ENCODE measurements around the gene NHLH2. TPM values are rescaled to one million over a fixed set of nuclear protein-coding genes. Genes with fewer than 3 reads are reported as not detected.

The NHLH2 gene
- total RNA-seq = not detected
- long read RNA-seq = 0 reads

GRCh38 chr1:115840605-115841460 is at the start of gene NHLH2:
TSS of gene NHLH2 (minus strand) at chr1:115841126. CDS start at chr1:115838372, 2,754 bp downstream.
- ATAC-seq (no peak), DNase-seq (ENCODE audit: missing footprints) (no peak)
- intact Hi-C loops (cut with DNase I) = no loop called here

GRCh38 chr1:115890580-115890979 is 49.7 kb upstream of the NHLH2 start:
- intact Hi-C loops (cut with DNase I) = no loop called here
- ATAC-seq = no peak

GRCh38 chr1:115888976-115889375 is 48.0 kb upstream of the NHLH2 start:
- no peak for DNase-seq (ENCODE audit: missing footprints)
- intact Hi-C loops (cut with DNase I) = no loop called here
- ATAC-seq = no peak

More at GRCh38 chr1:115890580-115890979, 49.7 kb upstream of the NHLH2 start:
- no peak for DNase-seq (ENCODE audit: missing footprints)

- intact Hi-C loops (cut with DNase I) = no loop called here
- no peak for DNase-seq (ENCODE audit: missing footprints)
- no peak for ATAC-seq
Measured at GRCh38 chr1:115882913-115883902, 42.3 kb upstream of the NHLH2 start.

GRCh38 chr1:115880981-115881672 is 40.2 kb upstream of the NHLH2 start:
- intact Hi-C loops (cut with DNase I) = no loop called here
- DNase-seq (ENCODE audit: missing footprints) = no peak
- ATAC-seq = no peak

GRCh38 chr1:115879977-115880376 is 39.1 kb upstream of the NHLH2 start:
- DNase-seq (ENCODE audit: missing footprints) (no peak), ATAC-seq (no peak)
- intact Hi-C loops (cut with DNase I) = no loop called here

- DNase-seq (ENCODE audit: missing footprints) (no peak), ATAC-seq (no peak)
- intact Hi-C loops (cut with DNase I) = no loop called here
Measured at GRCh38 chr1:115877511-115877910, 36.6 kb upstream of the NHLH2 start.

GRCh38 chr1:115874904-115875303 is 34.0 kb upstream of the NHLH2 start:
- intact Hi-C loops (cut with DNase I) = no loop called here
- DNase-seq (ENCODE audit: missing footprints) (no peak), ATAC-seq (no peak)

- no peak for ATAC-seq
- DNase-seq (ENCODE audit: missing footprints) = no peak
- intact Hi-C loops (cut with DNase I) = no loop called here
Measured at GRCh38 chr1:115874497-115874896, 33.6 kb upstream of the NHLH2 start.

- DNase-seq (ENCODE audit: missing footprints) (no peak), ATAC-seq (no peak)
- intact Hi-C loops (cut with DNase I) = no loop called here
Measured at GRCh38 chr1:115873184-115873583, 32.3 kb upstream of the NHLH2 start.

GRCh38 chr1:115869064-115869463 is 28.1 kb upstream of the NHLH2 start:
- intact Hi-C loops (cut with DNase I) = no loop called here
- ATAC-seq = no peak
- DNase-seq (ENCODE audit: missing footprints) = no peak

GRCh38 chr1:115867216-115867615 is 26.3 kb upstream of the NHLH2 start:
- DNase-seq (ENCODE audit: missing footprints) (no peak), ATAC-seq (no peak)
- intact Hi-C loops (cut with DNase I) = no loop called here

- ATAC-seq = no peak
- no peak for DNase-seq (ENCODE audit: missing footprints)
- intact Hi-C loops (cut with DNase I) = no loop called here
Measured at GRCh38 chr1:115865704-115866380, 24.9 kb upstream of the NHLH2 start.

GRCh38 chr1:115862403-115862802 is 21.5 kb upstream of the NHLH2 start:
- ATAC-seq (no peak), DNase-seq (ENCODE audit: missing footprints) (no peak)
- intact Hi-C loops (cut with DNase I) = no loop called here

- ATAC-seq = no peak
- DNase-seq (ENCODE audit: missing footprints) = no peak
- intact Hi-C loops (cut with DNase I) = no loop called here
Measured at GRCh38 chr1:115854005-115854404, 13.1 kb upstream of the NHLH2 start.

GRCh38 chr1:115850937-115851336 is 10.0 kb upstream of the NHLH2 start:
- DNase-seq (ENCODE audit: missing footprints) = no peak
- intact Hi-C loops (cut with DNase I) = no loop called here
- no peak for ATAC-seq

GRCh38 chr1:115847787-115848186 is 6.9 kb upstream of the NHLH2 start:
- intact Hi-C loops (cut with DNase I) = no loop called here
- no peak for ATAC-seq
- no peak for DNase-seq (ENCODE audit: missing footprints)

GRCh38 chr1:115842948-115843347 is 2.0 kb upstream of the NHLH2 start:
- DNase-seq (ENCODE audit: missing footprints) = no peak

More at GRCh38 chr1:115842948-115843347, 2.0 kb upstream of the NHLH2 start:
- no peak for ATAC-seq
- intact Hi-C loops (cut with DNase I) = no loop called here

Measured in Right ventricle myocardium inferior (tissue), 1 donor.